Activated B cell treated with CpG ODN at 0.5 μM for 24 hours (primary cell): ENCODE measurements around the gene PACC1. TPM values are rescaled to one million over a fixed set of nuclear protein-coding genes. Genes with fewer than 3 reads are reported as not detected.

Source experiments
- ATAC-seq: fragments of 200-7000 bp; cut with Tn5 transposase; one replicate; pipeline ENCODE4 v1.10.0; 2021; ENCODE audit warnings: low read depth, mild to moderate bottlenecking, moderate library complexity
- CTCF ChIA-PET: fragments of 350-600 bp; sonication (Branson Sonifier 250); formaldehyde crosslinking; loops from one replicate; lab custom pipeline; 2021; ENCODE audit warnings: antibody characterized with exemption; lab: Charles Lee
- POLR2A ChIA-PET: fragments of 350-600 bp; sonication (Branson Sonifier 250); formaldehyde crosslinking; loops from one replicate; lab custom pipeline; 2021; ENCODE audit warnings: antibody characterized with exemption; lab: Charles Lee
- DNase-seq: peaks from one replicate; pipeline ENCODE4 v3.0.0; 2022
- H3K27ac Mint-ChIP-seq: one replicate; pipeline ENCODE4 v1.8.0; 2020; ENCODE audit warnings: mixed read lengths
- H3K27me3 Mint-ChIP-seq: one replicate; pipeline ENCODE4 v1.8.0; 2021; ENCODE audit warnings: mixed read lengths
- H3K36me3 Mint-ChIP-seq: one replicate; pipeline ENCODE4 v1.8.0; 2021; ENCODE audit warnings: low read depth, mixed read lengths
- H3K4me1 Mint-ChIP-seq: one replicate; pipeline ENCODE4 v1.8.0; 2021; ENCODE audit warnings: mixed read lengths
- H3K4me3 Mint-ChIP-seq: one replicate; pipeline ENCODE4 v1.8.0; 2020; ENCODE audit warnings: mild to moderate bottlenecking, mixed read lengths
- H3K9me3 Mint-ChIP-seq: one replicate; pipeline ENCODE4 v1.8.0; 2020; ENCODE audit warnings: mixed read lengths
- CTCF ChIP-seq: fragments of 200-600 bp; IDR thresholded peaks from one replicate; pipeline ENCODE4 v1.8.0; 2022; ENCODE audit warnings: antibody characterized with exemption, mild to moderate bottlenecking
- intact Hi-C: fragments of 100-400 bp; cut with micrococcal nuclease; formaldehyde crosslinking; loops from one replicate; pipeline ENCODE4 v1.15.1; 2024
- total RNA-seq: library from RNA; stranded (reverse); gene quantifications from 2 replicates; pipeline ENCODE4 v1.2.3, GENCODE V29; 2022

Gene PACC1
- total RNA-seq, 1 donor from 2014 or later: 20.0 TPM

GRCh38 chr1:212451416-212452322, 37.0 kb upstream of the PACC1 start:
- POLR2A ChIA-PET: no interaction called here
- no peaks in the 10 kb centered on the region for H3K9me3 Mint-ChIP-seq
- TF ChIP-seq CTCF: no peak
- ATAC-seq (no peak), DNase-seq (no peak)
- no peaks in the 10 kb centered on the region for H3K27me3 Mint-ChIP-seq
- H3K36me3 Mint-ChIP-seq: peaks cover 3% of the 10 kb centered on the region
- no peak overlapping the region for H3K27ac Mint-ChIP-seq
- H3K4me1 Mint-ChIP-seq: peaks cover 4% of the 10 kb centered on the region
- CTCF ChIA-PET: interaction anchor here (7.8 kb wide), 1 partner anchor 380 kb away, joined by 236 read pairs; no protein-coding TSS in a partner anchor
- H3K4me3 Mint-ChIP-seq: no peak overlapping the region
- intact Hi-C loops: no loop called here

- POLR2A ChIA-PET: no interaction called here
- intact Hi-C loops: no loop called here
Measured at GRCh38 chr1:212450331-212450881, 35.7 kb upstream of the PACC1 start.

GRCh38 chr1:212447478-212447877, 32.8 kb upstream of the PACC1 start:
- Mint-ChIP-seq H3K9me3 (no peaks in the 10 kb centered on the region), H3K27ac (no peak overlapping the region), H3K36me3 (peaks cover 31% of the 10 kb centered on the region), H3K4me1 (no peaks in the 10 kb centered on the region), H3K27me3 (no peaks in the 10 kb centered on the region), H3K4me3 (no peak overlapping the region)
- TF ChIP-seq CTCF: no peak
- ChIA-PET POLR2A (no interaction called here), CTCF (no interaction called here)
- DNase-seq: no peak
- no peak for ATAC-seq
- intact Hi-C loops: no loop called here

More at GRCh38 chr1:212450331-212450881, 35.7 kb upstream of the PACC1 start:
- DNase-seq (no peak), ATAC-seq (no peak)
- Mint-ChIP-seq H3K27ac (no peak overlapping the region), H3K27me3 (no peaks in the 10 kb centered on the region), H3K36me3 (peaks cover 16% of the 10 kb centered on the region), H3K4me3 (no peak overlapping the region), H3K4me1 (no peaks in the 10 kb centered on the region), H3K9me3 (no peaks in the 10 kb centered on the region)
- TF ChIP-seq CTCF: no peak
- CTCF ChIA-PET: interaction anchor here (1.1 kb wide), 2 partner anchors 9 to 380 kb away, joined by 3 to 4 read pairs; no protein-coding TSS in a partner anchor

- TF ChIP-seq CTCF: no peak
- H3K36me3 Mint-ChIP-seq: peaks cover 34% of the 10 kb centered on the region
- no peak overlapping the region for H3K4me3 Mint-ChIP-seq
- no peak for DNase-seq
- ChIA-PET POLR2A (no interaction called here), CTCF (no interaction called here)
- no peak overlapping the region for H3K27ac Mint-ChIP-seq
- H3K9me3 Mint-ChIP-seq: no peaks in the 10 kb centered on the region
- no peaks in the 10 kb centered on the region for H3K27me3 Mint-ChIP-seq
- no peak for ATAC-seq
- H3K4me1 Mint-ChIP-seq: no peaks in the 10 kb centered on the region
- intact Hi-C loops: no loop called here
Measured at GRCh38 chr1:212446333-212446732, 31.6 kb upstream of the PACC1 start.

- peaks cover 4% of the 10 kb centered on the region for H3K4me1 Mint-ChIP-seq
- ATAC-seq: no peak
- DNase-seq: no peak
- no peak overlapping the region for H3K4me3 Mint-ChIP-seq
- H3K9me3 Mint-ChIP-seq: no peaks in the 10 kb centered on the region
- TF ChIP-seq CTCF: no peak
- ChIA-PET POLR2A (no interaction called here), CTCF (interaction anchor here (2.6 kb wide), 1 partner anchor 14 kb away, joined by 9 read pairs; no protein-coding TSS in a partner anchor)
- peaks cover 35% of the 10 kb centered on the region for H3K36me3 Mint-ChIP-seq
- H3K27ac Mint-ChIP-seq: no peak overlapping the region
- intact Hi-C loops: no loop called here
- no peaks in the 10 kb centered on the region for H3K27me3 Mint-ChIP-seq
Measured at GRCh38 chr1:212442408-212442807, 27.7 kb upstream of the PACC1 start.
